NK-92 treated with Interleukin-12 subunit alpha and Interleukin-12 subunit beta, amount 100 ng/mL, for 24 hours (cell line): ENCODE data around the gene RASSF3.

Experiments
- DNase-seq: peaks from one replicate; lab custom pipeline; 2025; lab: John Stamatoyannopoulos, UW

RASSF3 gene

DNA sequence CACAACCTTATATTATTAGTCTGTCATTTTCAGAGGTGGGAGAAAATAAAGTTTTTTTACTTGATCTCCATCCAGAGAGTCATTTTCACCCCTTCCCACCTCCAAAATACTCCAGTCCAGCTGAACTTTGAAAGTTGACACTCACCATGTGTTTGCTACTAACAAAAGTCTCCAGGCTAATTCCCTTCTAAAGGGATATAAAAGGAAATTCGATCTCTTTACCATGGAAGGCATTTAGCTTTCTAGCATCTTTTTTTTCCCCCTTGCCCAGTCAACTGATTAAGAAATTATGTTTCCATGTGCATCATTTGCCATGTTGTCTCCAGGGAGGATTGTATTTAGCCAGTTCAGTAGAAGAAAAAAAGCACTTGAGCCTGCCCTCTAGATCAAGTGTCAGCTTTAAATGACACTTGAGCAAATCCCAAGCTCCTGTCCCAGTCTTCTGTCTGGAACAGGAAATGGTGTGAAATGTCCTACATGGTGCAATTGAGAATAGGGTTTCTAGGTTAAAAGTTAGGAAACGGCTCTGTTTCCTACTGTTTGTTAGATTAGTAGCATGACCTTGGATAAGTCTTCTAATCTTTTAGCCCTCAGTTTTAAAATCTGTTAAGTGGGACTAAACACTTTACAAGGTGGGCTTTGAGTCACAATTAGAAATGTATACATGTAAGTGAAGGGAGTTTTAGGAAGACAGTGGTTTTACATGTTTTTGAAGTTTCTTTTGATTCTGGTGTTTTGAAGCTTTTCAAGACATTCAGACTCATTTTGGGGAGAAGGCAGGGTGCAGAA is 81.7 kb downstream of the RASSF3 start:
- no peak for DNase-seq

DNA sequence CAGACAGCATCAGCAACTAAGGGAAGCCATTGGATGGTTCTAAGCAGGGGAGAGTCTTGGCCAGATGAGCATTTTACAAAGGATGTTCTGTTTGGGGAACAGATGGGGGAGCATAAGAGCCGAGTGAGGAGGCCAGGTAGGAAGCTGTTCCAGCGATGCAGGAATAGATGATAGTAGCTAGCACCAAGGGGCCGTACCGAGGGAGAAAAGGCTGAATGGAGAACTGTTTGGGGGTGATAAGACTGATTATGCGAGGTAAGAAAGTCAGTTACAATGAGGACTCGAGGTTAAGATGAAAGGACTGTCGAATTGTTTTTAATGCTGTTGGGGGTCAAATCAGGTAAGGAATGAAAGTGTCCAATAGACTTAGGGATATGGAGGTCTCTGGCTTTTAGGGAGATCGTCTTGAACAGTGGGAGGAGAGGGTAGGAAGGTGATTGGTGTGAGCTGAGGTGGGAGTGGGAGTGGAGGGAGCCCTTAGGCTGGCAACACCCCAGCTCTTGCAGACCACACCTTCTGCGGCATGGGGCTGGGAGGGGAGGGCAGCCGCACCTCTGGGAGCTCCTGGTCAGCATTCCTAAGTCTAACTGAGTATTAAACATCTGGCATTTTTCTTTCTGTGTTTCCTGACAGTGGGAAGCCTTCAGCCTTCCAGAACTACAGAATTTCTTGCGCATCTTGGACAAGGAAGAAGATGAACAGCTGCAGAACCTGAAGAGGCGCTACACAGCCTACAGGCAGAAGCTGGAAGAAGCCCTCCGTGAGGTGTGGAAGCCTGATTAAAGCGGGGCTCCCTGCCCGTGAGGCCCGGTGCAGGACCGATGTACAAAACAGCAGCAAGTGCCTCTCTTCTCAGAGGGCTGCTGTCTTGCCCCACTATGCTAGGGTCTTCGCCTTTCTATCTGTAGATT is 84.1 kb downstream of the RASSF3 start:
- DNase-seq: no peak

DNA sequence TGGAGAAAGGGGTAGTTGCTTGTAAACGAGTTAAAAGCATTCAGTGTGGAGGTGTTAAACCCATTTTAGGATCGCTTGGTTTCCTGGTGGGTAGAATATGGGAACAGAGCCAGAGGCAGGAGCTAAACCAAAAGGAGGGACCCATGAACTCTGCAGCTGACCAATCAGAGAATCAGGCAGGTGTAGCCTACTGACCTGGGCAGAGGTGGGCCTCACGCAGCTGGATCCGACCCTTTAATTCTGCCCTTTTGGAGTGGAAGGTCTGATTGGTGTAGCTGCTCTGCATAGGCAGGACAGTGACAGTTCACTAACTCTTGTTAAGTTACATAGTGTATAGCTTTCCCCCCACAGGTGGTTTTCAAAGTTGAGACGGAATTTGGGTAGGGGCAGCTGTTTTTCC is 85.3 kb downstream of the RASSF3 start:
- DNase-seq: no peak

DNA sequence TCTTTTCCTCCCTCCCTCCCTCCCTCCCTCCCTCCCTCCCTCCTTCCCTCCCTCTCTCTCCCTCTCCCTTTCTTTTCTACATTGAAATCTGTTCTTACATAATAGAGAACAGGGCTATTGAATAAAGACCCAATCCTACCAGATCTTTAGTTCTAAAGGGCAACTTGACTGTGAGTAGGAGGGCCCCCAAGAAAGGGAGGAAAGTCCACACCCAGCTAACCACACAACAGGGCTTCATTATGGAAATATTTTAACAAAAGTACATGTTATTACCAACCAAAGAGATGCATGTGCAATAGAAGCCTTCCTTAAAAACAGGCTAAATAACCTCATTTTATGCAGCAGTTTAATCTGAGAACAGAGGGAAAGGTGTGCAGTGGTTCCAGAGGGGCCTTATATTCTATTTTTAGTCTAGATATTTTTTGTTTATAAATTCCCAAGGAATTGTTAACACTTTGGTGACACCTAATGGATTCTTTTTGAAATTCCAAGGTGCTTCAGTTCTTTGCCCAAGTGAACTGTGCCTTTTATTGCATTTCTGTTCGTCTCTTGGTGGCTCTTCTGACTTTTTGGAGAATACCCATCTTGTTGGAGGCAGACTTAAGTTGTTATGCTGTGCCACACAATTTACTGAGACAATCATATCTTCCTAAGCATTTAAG is 85.9 kb downstream of the RASSF3 start:
- no peak for DNase-seq

DNA sequence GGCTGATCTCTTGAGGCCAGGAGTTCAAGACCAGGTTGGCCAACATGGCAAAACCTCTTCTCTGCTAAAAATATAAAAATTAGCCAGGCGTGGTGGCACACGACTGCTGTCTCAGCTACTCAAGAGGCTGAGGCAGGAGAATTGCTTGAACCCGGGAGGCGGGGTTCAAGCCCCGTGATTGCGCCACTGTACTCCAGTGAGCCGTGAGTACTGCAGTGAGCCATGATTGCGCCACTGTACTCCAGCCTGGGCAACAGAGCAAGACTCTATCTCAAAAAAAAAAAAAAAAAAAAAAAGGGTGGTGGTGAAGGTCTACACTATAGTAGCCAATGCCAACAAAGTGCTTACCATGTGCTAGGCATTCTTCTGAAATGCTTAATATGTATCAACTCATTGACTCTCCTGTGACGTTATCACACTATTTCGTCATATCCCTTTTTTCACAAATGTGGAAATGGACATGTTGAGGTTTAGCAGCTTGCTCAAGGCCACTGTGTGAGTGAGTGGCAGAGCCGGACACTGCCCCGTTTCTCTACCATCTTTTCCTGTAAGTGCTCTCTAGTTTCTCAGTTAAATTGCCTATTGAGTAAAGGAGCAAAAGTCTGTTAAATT is 89.3 kb downstream of the RASSF3 start:
- no peak for DNase-seq

DNA sequence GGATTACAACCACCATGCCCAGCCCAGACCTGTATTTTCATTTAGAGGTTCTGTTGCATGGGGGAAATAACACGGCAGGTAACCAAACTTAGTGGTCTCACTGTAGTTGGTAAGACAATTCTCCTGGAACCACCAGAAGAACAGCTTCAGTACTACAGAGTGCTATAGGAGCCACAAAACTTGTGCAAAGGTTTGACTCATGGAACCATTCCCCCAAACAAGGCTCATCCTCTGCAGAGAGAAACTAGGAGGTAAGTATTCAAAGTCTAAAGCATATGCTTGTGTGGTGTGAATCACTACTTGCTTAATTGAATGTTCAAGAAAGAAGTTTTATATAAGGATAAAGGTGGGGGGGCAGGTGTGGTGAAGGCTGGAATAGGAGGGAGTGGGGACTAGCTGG is 90.2 kb downstream of the RASSF3 start:
- DNase-seq: no peak

DNA sequence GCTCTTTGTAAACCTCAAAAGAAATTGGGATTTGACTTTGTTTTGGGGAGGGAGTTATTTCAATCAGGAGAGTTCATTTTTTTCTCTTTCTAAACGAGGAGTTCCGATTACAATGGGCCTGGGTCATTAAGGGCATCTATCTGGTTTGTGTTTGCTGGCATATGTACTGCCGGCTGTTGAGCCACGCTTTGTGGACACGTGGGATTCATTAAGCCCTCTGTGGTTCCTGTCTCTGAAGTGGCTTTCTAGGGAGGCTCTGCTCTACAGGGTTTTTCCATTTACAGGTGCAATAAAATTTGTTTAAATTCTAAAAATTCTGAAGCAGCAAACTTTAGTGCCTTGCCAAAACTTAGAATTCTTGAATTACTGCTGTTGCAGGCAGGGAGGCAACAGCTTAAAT is 91.0 kb downstream of the RASSF3 start:
- DNase-seq: no peak

DNA sequence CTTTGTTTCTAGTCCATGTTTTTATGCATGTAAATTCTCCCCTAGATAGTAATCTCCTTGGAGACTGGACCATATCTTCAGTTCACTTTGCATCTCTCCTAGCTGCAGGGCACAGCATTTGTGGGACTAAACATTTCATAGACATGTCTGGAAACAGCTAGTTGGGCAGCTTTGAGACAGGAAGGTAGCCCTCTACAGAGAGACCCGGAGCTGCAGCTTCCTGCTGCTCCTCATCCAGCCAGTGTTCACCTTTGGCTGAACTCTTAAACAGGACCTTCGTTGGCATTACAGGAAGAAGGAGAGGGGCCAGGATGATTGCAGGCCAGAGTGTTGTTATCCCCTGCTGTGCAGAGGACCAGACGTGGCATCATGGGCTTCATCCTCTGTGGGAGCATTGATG is 96.0 kb downstream of the RASSF3 start:
- DNase-seq: no peak

DNA sequence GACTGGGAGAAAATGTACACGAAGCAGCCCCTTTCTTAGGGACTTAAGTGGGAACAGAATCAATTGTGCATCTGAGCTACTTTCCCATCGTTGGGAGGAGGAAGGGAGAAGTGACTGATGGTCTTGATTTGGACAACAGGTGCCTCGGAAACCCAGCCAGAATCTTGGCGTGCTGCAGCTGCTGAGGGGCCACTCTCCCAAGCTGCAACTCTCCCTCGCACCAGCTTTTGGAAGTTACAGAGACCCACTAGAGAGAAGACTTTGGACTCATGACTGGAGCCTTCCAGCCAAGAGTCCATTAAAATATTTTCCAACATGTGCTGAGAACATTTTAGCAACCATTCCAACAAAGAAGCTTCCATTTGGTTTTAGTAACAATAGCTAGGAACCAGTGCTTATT is 96.6 kb downstream of the RASSF3 start:
- DNase-seq: no peak

DNA sequence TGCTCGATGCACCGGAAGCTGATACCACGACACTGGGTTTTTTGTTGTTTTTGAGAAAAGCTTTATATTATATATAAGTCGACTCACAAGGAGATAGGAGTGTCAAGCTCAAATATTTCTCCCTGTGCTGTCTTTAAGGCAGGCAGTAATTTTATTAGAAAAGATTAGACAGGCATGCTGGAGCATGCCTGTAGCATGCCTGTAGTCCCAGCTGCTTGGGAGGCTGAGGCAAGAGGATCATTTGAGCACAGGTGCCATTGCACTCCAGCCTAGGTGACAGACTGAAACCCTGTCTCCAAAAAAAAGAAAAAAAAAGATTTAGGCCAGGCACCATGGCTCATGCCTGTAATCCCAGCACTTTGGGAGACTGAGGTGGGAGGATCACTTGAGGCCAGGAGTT is 97.1 kb downstream of the RASSF3 start:
- DNase-seq: no peak

DNA sequence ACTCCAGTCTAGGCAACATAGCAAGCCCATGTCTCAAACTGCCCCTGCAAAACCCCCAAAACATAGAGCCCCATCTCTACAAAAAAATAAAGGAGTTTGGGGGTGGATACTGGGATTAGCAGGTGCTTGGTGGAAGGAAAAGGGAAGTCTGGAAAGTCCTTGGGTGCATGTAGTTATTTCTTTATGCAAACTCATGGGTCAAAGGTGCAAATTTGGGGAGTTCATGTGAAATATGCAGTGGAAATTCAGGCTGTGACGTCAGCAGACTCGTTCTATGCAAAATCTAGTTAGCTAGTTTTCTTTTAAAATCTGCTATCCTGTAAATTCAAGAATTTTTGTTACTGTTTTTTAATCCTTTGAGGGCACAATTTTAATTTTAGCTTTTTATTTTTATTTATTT is 97.6 kb downstream of the RASSF3 start:
- no peak for DNase-seq

DNA sequence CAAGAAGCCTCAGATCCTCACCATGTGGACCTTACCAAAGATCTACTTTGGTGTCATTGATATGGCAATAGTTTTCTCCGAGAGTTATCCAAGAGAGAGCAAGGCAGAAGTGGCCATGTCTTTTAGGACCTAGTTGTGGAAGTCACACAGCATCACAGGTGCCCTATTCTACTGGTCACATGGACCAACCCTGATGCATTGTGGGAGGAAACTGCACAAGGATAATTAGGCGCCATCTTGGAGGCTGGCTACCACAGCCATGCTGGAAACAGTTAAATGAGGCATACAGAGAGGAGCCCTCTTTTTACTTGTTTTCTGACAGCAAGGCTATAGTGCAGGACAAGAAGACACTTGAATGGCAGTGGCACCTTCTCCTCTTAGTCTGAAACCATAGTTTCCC is 99.1 kb downstream of the RASSF3 start:
- no peak for DNase-seq

DNA sequence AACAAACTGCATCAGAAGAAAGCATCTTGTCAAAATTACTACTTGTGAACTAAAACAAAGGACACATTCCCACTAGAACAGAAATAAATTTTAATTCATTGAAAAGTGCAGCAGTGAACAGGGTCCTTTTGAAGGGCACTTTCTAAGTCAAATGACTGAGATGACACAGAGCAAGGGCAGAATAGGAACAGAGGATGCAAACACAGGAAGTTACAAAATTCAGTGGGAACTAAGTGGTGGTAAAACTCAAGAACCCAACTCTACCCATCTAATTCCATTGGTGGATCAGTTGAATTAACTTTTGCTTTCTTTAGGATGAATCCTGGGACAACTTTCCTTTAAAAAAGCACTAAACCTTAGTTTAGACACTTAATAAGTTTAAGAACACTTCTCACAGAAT is 103.1 kb downstream of the RASSF3 start:
- DNase-seq: no peak

DNA sequence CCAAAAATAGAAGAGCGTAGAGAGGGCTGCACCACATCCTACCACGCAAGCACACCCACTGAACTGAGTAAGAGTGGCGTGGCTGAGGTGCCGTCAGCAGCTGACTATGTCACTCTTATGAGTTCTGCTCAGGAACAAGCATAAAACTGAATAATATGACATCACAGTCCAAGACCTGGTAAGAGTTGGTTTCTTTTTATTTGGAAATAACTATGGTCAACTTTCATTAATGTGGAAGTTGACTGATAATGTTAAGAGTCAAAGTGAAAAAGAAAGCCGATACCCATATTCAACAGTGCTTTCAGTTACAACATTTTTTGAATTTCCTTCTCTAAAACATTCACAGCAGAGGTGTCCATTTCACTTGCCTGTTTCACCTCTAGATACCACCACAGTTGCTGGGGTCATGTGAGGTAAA is 104.3 kb downstream of the RASSF3 start:
- no peak for DNase-seq

DNA sequence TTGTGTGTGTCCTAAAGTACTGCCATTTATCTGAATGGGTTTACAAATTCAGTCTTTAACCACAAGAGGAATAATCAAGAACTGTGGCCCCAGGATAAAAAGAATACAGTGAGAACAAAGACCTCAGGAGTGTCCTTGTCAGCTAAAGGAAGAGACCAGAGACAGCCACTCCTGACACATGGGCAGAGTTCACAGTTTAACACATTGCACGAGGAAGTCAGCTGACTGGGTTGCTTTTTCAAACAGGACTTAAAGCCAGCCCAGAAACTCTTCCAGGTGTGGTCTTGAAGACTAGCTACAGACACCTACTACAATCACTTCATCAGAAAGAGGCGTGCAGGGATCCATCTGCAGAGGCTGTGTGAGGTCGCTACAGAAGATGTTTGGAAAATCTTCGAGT is 106.1 kb downstream of the RASSF3 start:
- no peak for DNase-seq

DNA sequence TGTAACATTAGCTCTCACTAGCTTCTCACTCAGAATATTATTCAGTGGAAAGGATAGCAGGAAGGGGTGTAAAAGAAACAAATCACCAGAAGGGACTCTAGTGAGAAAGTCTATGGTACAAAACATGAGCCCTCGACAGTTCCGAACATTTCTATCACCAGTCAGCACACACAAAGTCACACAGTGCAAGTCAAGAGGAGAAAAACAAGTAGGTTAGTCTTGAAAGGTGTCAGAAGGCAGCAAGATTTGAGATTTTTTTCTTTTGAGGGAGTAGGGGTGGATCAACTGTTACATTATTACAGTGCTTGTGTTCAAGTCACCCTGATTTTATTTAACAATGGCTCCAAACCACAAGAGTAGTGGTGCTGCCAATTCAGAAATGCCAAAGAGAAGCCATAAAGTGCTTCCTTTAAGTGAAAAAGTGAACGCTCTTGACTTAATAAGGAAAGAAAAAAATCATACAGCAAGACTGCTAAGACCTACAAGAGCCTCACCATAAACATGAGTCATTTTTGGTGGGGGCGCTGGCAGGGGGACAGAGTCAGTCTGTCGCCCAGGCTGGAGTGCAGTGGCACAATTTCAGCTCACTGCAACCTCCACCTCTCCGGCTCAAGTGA is 106.7 kb downstream of the RASSF3 start:
- DNase-seq: no peak

DNA sequence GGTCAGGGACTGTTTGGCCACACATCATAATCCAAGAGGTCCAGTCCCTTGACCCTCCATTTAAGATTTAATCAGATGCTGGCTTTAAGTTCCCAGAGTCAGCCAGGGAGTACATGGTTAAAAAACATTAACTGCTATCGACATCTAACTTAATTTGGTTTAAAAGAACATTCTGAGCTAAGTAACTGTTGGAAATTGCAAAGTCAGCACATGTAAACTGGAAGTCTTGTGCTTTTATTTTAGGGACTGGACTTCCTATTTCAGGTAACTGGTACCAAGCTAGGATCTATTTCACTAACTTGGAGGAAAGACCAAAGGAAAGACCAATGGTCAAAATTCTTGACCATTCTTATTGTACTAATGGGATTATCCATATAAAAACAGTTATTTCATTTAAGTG is 108.4 kb downstream of the RASSF3 start:
- DNase-seq: no peak

DNA sequence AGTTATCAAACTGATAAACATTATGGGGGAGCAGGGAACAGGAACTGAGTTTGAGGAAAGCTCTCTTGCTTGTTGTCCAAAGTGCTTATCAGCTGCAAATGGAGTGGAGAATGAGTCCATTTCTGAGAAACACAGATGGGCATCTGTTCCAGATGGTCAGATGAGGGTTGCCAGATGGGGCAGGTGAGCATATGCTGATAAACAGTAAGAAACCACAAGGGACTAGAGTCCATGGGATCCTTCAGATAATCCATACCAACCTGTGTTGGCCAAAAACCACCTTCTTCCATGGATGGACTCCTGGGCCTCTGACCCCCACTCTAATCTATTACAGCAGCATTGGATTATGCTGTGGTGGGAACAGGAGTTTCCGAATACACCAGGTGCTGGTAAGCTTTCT is 110.6 kb downstream of the RASSF3 start:
- no peak for DNase-seq

DNA sequence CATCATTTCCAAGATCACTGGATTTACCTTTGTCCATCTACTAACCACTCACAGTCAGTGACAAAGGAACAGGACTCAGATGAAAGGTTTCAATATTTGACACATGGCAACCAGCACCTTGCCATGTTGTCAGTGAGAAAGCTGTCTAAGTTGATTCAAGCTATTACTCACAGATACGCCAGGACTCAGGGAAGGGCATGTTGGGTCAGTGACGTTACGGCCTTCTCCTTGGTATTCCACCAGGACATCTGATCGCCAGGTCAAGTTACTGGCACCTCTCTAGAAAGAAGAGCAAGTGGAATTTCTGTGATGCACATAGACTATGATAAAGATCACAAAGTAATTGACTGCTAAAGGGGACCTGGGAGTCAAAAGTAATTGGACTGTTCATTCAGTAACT is 112.5 kb downstream of the RASSF3 start:
- no peak for DNase-seq

DNA sequence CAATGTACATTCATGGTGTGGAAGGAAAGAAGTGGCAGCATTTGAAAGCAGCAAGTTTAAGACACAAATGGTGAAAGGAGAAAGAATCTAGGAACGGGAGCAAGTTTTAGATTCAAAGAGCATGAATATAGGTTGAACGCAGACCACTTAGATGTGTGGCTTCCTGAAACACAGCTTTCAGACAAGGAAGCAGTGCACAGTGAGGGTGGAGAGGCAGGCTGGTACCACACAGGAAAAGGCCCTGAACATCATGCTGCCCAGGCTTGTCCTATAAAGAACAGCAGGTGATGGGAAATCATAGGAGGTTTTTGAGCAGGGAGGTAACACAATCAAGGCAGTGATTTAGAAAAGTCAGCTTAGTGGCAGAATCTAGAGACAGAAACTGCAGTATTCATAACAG is 113.3 kb downstream of the RASSF3 start:
- no peak for DNase-seq

DNA sequence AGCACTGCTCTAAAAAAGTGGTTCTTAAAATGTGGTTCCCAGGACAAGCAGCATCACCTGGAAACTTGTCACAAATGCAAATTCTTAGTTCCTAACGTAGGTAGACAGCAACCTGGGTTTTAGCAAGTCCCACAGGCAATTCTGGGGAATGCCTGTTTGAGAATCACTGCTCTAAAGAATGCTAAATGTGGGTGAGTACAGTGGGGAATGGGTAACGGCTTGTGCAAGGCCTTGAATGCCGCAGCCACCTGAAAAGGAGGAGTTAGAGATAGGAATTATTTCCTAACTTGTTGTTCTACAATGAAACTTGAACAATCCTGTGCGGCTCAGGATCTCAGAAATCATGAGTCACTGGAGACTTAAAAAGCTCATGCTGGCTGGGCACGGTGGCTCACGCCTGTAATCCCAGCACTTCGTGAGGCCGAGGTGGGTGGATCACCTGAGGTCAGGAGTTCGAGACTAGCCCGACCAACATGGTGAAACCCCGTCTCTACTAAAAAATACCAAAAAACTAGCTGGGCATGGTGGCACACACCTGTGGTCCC is 114.0 kb downstream of the RASSF3 start:
- no peak for DNase-seq
